C4-2B (cell line): Measurements from ENCODE around the gene TRAF3.

Experiments used
- H3K27ac ChIP-seq: fragments of 450-650 bp; 2 replicates; pipeline ENCODE4 v1.5.1; 2017
- ZFX ChIP-seq: fragments of 450-650 bp; IDR thresholded peaks from 2 replicates; pipeline ENCODE4 v1.6.1; 2017
- TF ChIP-seq, protein P1 (sequence below): fragments of 450-650 bp; conservative IDR thresholded peaks from 2 replicates; pipeline ENCODE4 v1.5.1; 2017; ENCODE audit warnings: mild to moderate bottlenecking

TRAF3 gene

DNA sequence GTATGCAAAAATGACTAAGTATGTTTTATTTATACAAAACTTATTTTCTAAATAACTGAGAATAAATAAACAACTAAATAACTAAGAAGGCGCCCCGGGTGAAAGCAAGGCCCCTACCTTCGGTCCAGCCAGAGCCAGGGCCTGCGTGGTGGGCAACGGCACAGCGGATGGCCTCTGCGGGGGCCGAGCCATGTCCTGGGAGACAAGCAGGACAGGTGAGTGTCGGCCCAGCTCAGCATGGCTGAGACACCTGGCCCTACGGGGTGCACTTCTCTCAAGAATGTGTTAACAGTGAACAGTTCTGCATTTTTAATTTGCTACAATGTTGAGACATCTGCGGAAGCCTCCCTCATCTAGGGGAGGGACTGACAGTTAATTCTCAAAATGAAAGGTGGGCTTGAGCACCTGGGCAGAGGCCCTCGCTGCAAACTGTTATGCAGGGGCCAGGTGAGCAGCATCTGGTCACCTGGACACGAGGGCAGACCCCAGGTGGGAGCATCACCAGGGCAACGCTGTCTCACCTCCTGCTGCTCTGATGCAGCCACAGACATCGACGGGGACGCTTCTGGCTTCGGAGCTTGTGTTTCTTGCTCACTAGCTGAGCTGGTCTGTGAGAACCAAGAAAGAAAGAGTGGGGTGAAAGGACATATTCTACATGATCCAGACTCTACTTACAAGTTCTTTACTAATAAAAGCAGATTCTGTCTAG lies 177.0 kb downstream of the TRAF3 start:
- H3K27ac ChIP-seq: no peak overlapping the region
- TF ChIP-seq, protein P1, sequence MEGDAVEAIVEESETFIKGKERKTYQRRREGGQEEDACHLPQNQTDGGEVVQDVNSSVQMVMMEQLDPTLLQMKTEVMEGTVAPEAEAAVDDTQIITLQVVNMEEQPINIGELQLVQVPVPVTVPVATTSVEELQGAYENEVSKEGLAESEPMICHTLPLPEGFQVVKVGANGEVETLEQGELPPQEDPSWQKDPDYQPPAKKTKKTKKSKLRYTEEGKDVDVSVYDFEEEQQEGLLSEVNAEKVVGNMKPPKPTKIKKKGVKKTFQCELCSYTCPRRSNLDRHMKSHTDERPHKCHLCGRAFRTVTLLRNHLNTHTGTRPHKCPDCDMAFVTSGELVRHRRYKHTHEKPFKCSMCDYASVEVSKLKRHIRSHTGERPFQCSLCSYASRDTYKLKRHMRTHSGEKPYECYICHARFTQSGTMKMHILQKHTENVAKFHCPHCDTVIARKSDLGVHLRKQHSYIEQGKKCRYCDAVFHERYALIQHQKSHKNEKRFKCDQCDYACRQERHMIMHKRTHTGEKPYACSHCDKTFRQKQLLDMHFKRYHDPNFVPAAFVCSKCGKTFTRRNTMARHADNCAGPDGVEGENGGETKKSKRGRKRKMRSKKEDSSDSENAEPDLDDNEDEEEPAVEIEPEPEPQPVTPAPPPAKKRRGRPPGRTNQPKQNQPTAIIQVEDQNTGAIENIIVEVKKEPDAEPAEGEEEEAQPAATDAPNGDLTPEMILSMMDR: no peak
- no peak for TF ChIP-seq ZFX

DNA sequence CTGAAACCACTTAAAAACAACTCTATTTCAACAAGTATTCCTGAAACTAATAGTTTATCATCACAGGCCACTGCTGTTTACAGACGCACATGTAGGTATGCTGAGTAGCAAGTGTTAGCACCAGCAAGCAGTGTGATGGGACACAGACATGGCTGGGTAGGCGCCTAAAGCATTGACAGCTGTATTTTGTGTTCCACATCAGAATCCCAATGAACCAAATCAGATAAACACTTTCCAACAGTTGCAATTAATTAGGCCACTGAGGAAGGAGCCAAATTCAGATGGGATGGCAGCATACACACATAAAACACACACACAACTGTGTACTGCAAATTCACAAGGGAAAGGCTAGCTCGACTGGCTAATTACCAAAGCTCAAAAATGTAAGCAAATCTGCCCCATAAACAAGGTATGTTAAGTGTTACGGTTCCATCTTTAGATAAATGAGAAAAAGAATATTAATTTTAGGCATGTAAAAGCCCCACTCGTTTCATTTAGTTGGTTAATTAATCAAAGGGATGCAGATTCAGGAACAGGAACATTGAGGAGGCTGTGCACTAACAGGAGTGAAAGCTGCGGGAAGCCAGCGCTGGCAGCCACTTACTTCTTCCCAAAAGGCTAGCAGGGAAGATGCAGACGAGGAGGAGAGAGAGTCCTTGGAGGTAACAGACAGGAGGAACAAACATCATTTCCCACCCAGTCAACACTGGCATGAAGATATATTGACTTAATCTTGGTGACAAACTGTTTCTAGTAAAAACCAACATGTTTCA lies 178.6 kb downstream of the TRAF3 start:
- no peak for TF ChIP-seq ZFX
- TF ChIP-seq, protein P1: no peak
- no peak overlapping the region for H3K27ac ChIP-seq

DNA sequence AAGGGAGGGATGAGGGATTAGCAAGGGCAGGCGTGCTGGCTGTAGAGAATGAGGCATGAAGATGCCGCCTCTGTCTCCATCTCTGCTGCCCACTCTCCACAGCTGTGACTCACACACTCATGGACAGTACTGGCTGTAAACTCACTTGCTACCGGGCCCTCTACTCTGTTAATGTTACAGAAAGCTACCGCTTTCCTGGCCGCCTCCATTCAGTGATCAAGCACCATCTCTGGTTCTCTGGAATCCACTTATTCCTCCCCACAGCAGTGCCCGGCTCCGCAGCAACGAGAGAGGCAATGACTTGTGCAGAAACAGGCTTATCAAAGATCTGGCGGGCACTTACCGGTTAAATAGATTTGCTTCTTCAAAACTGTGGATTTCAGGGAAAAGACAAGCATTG lies 180.0 kb downstream of the TRAF3 start:
- no peak for TF ChIP-seq ZFX
- TF ChIP-seq, protein P1: no peak
- no peak overlapping the region for H3K27ac ChIP-seq

DNA sequence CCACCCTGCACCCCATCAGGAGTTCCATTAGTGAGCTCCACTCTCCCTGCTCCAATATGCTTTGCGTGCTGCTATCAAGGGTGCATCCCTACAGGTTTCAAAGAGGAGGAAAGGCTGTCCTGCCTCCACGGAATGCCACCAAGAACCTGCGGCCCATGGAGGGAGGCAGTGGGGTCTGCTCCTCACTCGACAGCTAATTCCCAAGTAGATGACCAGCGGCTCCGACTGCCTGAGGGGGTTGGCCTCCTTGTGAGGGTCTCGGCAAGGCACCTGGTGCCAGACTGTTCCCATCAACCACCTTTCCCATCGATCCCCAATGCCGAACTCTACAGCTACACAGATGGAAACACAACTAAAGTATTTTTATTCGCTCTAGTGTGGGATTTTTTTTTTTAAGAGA lies 181.2 kb downstream of the TRAF3 start:
- TF ChIP-seq, protein P1: no peak
- no peak for TF ChIP-seq ZFX

More for the DNA sequence above, 181.2 kb downstream of the TRAF3 start:
- H3K27ac ChIP-seq: no peak overlapping the region
